Fibroblast of skin of scalp (primary cell): ENCODE data around the gene PI4KA.
"Not testable (repeated sequence)": the region's sequence is repeated elsewhere in the genome, so short reads cannot be mapped to it uniquely, and the experiment has no call there.

ENCODE experiments used
- DNase-seq: peaks from one replicate; pipeline ENCODE4 v3.0.0-alpha.2; 2013

PI4KA gene

GRCh38 chr22:20663137-20663828 lies 195.3 kb downstream of the PI4KA start:
- no peak for DNase-seq

GRCh38 chr22:20662524-20663036 lies 196.0 kb downstream of the PI4KA start:
- not testable (repeated sequence) for DNase-seq

GRCh38 chr22:20661473-20661872 lies 197.1 kb downstream of the PI4KA start:
- DNase-seq = no peak

GRCh38 chr22:20660441-20661054 lies 198.1 kb downstream of the PI4KA start:
- DNase-seq = no peak

GRCh38 chr22:20659920-20660319 lies 198.7 kb downstream of the PI4KA start:
- no peak for DNase-seq

GRCh38 chr22:20659258-20659657 lies 199.4 kb downstream of the PI4KA start:
- no peak for DNase-seq

GRCh38 chr22:20658433-20659222 lies 200.0 kb downstream of the PI4KA start:
- DNase-seq = no peak

GRCh38 chr22:20657963-20658362 lies 200.6 kb downstream of the PI4KA start:
- no peak for DNase-seq
